Trophoblast cell (in vitro differentiated cells and primary cell): ENCODE measurements around the gene SREK1.

Experiments
- DNase-seq, 2 donors: peaks; one replicate each; pipeline ENCODE4 v3.0.0-alpha.2; 2016
- H2AFZ ChIP-seq: 2 replicates; pipeline ENCODE4 v1.6.1; 2013; ENCODE audit warnings: low read length, moderate library complexity, mild to moderate bottlenecking; ENCODE audit not compliant: insufficient read depth, poor library complexity
- H2AK5ac ChIP-seq: 2 replicates; pipeline ENCODE4 v1.6.1; 2013; ENCODE audit warnings: mild to moderate bottlenecking, low read length
- H2BK120ac ChIP-seq: 2 replicates; pipeline ENCODE4 v1.6.1; 2013; ENCODE audit warnings: low read length, mild to moderate bottlenecking, moderate library complexity; ENCODE audit not compliant: insufficient read depth, poor library complexity
- H2BK12ac ChIP-seq: 2 replicates; pipeline ENCODE4 v1.6.1; 2013; ENCODE audit warnings: mild to moderate bottlenecking, low read length, moderate library complexity
- H2BK5ac ChIP-seq: 2 replicates; pipeline ENCODE4 v1.6.1; 2013; ENCODE audit warnings: low read length, low read depth, moderate library complexity, mild to moderate bottlenecking; ENCODE audit not compliant: poor library complexity
- H3K14ac ChIP-seq: 2 replicates; pipeline ENCODE4 v1.6.1; 2013; ENCODE audit warnings: mild to moderate bottlenecking, low read length
- H3K18ac ChIP-seq: 2 replicates; pipeline ENCODE4 v1.6.1; 2013; ENCODE audit warnings: mild to moderate bottlenecking, low read length
- H3K23ac ChIP-seq: 2 replicates; pipeline ENCODE4 v1.6.1; 2013; ENCODE audit warnings: low read length
- H3K27ac ChIP-seq: 2 replicates; pipeline ENCODE4 v1.5.1; 2013; ENCODE audit warnings: low read depth, mild to moderate bottlenecking, inconsistent platforms, low read length, moderate library complexity
- H3K27me3 ChIP-seq: 2 replicates; pipeline ENCODE4 v1.6.1; 2013; ENCODE audit warnings: inconsistent platforms, mild to moderate bottlenecking, low read length, moderate library complexity; ENCODE audit not compliant: insufficient read depth
- H3K36me3 ChIP-seq, 2 experiments: 1 replicate in 1 of 2; 2 replicates in 1 of 2; pipeline ENCODE4 v1.6.1; 2013; ENCODE audit warnings: low read length in 2 of 2, mild to moderate bottlenecking in 2 of 2, moderate library complexity in 1 of 2; ENCODE audit not compliant: insufficient read depth in 2 of 2, control insufficient read depth in 1 of 2
- H3K4ac ChIP-seq: 2 replicates; pipeline ENCODE4 v1.6.1; 2013; ENCODE audit warnings: low read depth, mild to moderate bottlenecking, low read length, moderate library complexity
- H3K4me1 ChIP-seq, 2 experiments: 1 replicate in 1 of 2; 2 replicates in 1 of 2; pipeline ENCODE4 v1.6.1; 2013; ENCODE audit warnings: low read length in 2 of 2, mild to moderate bottlenecking in 2 of 2, moderate library complexity in 1 of 2; ENCODE audit not compliant: insufficient read depth in 2 of 2, control insufficient read depth in 1 of 2
- H3K4me2 ChIP-seq: 2 replicates; pipeline ENCODE4 v1.6.1; 2013; ENCODE audit warnings: inconsistent platforms, mild to moderate bottlenecking, low read length, moderate library complexity
- H3K4me3 ChIP-seq: 2 replicates; pipeline ENCODE4 v1.5.1; 2013; ENCODE audit warnings: mild to moderate bottlenecking, low read depth, low read length, inconsistent platforms
- H3K79me1 ChIP-seq: one replicate; pipeline ENCODE4 v1.6.1; 2013; ENCODE audit warnings: low read length
- H3K79me2 ChIP-seq: 2 replicates; pipeline ENCODE4 v1.6.1; 2013; ENCODE audit warnings: low read length, mild to moderate bottlenecking; ENCODE audit not compliant: control insufficient read depth, insufficient read depth, poor library complexity
- H3K9ac ChIP-seq: 2 replicates; pipeline ENCODE4 v1.6.1; 2013; ENCODE audit warnings: mild to moderate bottlenecking, low read length
- H3K9me3 ChIP-seq: 2 replicates; pipeline ENCODE4 v1.6.1; 2013; ENCODE audit warnings: low read depth, mild to moderate bottlenecking, control low read depth, inconsistent platforms, low read length; ENCODE audit not compliant: insufficient read depth
- H4K12ac ChIP-seq: 2 replicates; pipeline ENCODE4 v1.6.1; 2013; ENCODE audit warnings: low read depth, mild to moderate bottlenecking, low read length, moderate library complexity
- H4K8ac ChIP-seq: 2 replicates; pipeline ENCODE4 v1.6.1; 2013; ENCODE audit warnings: low read depth, mild to moderate bottlenecking, low read length, moderate library complexity
- H4K91ac ChIP-seq: one replicate; pipeline ENCODE4 v1.6.1; 2013; ENCODE audit warnings: low read depth, mild to moderate bottlenecking, low read length, moderate library complexity
- WGBS: extraction: QIAGEN DNeasy Blood & Tissue Kit; methylation state at CpG from one replicate; pipeline ENCODE4 v1.1.7; 2013; ENCODE audit warnings: missing lambda C conversion rate; ENCODE audit not compliant: insufficient read length, insufficient coverage; ENCODE audit errors: extremely low coverage; 5-methylcytosine and 5-hydroxymethylcytosine counted together

The SREK1 gene

DNA sequence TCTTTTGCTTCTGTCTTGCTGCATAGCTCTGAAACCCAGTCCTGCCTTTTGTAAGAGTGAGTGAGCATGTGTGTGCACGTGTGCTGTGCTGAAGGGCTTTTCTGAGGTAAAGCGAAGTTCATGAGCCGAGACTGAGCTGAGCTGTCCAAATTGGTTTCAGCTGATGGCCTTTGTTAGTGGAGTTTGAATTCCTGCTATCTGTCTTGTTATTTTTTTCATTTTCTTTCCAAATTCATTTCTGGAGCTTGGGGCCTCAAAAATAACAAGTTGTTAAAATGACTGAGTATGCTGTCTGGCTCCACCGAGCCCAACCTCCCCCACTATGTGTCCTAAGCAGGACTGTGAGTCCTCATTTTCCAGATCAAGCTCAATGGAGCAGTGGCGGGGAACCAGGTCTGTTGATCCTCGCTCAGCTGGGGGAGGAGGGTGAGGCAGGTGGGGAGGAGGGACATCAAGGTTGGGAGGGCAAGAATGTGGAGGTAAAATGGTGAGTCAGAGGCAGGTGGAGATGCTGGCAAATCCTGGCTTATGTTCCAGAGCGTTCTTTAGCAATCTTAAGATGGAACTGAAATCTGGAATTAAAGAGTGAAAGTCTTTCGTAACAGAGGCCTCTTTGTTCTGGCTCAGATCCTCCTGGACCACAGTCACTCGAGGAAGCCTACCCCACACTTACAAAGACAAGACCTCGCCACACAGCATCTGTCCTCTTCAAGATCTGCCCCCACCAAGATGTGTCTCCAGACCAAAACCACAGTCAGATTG is 63.9 kb downstream of the SREK1 start:
- no peak overlapping the region for H3K4me3 ChIP-seq
- no CpG with 5 or more reads among the region's 10 CpGs for WGBS
- H3K27me3 ChIP-seq: no peaks in the 10 kb centered on the region
- no peak overlapping the region for H2BK5ac ChIP-seq
- H4K12ac ChIP-seq: no peak overlapping the region
- H3K18ac ChIP-seq: no peak overlapping the region
- no peak overlapping the region for H4K8ac ChIP-seq
- H3K79me2 ChIP-seq: no peaks in the 10 kb centered on the region
- no peak overlapping the region for H2AK5ac ChIP-seq
- DNase-seq: peak; percentile 26 to 68
- peaks cover 4 to 14% of the 10 kb centered on the region in 2 experiments for H3K4me1 ChIP-seq
- H2BK12ac ChIP-seq: no peak overlapping the region
- H3K27ac ChIP-seq: no peak overlapping the region
- H3K23ac ChIP-seq: no peak overlapping the region
- no peak overlapping the region for H2BK120ac ChIP-seq
- H3K9ac ChIP-seq: no peak overlapping the region
- H3K9me3 ChIP-seq: no peaks in the 10 kb centered on the region
- no peaks in the 10 kb centered on the region for H3K79me1 ChIP-seq
- H3K4me2 ChIP-seq: no peak overlapping the region
- H3K4ac ChIP-seq: no peak overlapping the region
- H3K14ac ChIP-seq: no peak overlapping the region
- H2AFZ ChIP-seq: no peak overlapping the region
- H4K91ac ChIP-seq: no peak overlapping the region
- H3K36me3 ChIP-seq: no peaks in the 10 kb centered on the region

DNA sequence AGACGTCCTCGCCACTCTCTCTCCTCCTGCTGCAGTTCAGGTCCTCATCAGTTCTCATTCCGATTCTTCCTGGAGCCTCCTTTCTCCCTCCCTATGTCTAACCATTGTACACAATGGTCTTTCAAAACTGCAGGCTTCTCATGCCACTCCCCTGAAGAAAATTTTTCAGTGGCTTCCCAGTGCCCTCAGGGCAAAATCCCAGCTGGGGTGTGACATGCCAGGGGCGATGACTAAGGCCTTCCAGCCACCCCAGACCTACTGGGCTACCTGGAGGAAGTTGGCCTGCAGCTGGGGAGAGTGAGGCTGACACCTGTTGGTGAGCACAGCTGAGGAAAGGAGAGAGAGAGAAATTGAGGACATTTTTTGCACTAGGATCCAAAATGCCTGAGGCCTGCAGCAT is 65.2 kb downstream of the SREK1 start:
- Histone ChIP-seq H3K4me2 (no peak overlapping the region), H3K79me2 (no peaks in the 10 kb centered on the region), H3K36me3 (no peaks in the 10 kb centered on the region), H3K4me3 (no peak overlapping the region), H3K27me3 (no peaks in the 10 kb centered on the region), H3K14ac (no peak overlapping the region), H2BK120ac (no peak overlapping the region), H2BK5ac (no peak overlapping the region), H3K9me3 (no peaks in the 10 kb centered on the region), H2BK12ac (no peak overlapping the region), H2AK5ac (no peak overlapping the region), H2AFZ (no peak overlapping the region), H3K9ac (no peak overlapping the region), H3K18ac (no peak overlapping the region), H4K12ac (no peak overlapping the region), H4K91ac (no peak overlapping the region), H3K23ac (no peak overlapping the region), H4K8ac (no peak overlapping the region), H3K4ac (no peak overlapping the region), H3K27ac (no peak overlapping the region), H3K79me1 (no peaks in the 10 kb centered on the region), H3K4me1 (peaks cover 4 to 14% of the 10 kb centered on the region in 2 experiments)
- WGBS: no CpG with 5 or more reads among the region's 4 CpGs
- DNase-seq: peak; percentile 99 to 100

DNA sequence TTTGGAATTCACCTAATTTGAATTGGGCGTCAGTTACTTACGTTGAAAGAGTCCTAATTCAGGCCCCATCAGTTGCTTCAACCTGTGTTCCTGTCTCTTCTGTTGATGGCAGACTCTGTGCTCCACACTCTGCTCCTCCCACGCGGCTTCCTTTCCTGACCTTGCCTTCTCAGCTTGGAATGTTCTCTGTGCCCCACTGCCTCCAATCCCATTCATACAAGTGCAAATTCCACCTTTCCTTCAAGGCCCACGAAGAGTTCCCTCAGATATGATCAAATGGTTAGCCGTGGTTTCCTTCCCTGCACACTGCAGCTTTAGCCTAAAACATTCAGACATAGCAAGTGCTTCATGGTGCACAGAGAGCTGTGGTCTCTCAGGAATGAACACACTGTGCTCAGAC is 65.7 kb downstream of the SREK1 start:
- no peaks in the 10 kb centered on the region for H3K27me3 ChIP-seq
- H3K4me1 ChIP-seq: peaks cover 4 to 14% of the 10 kb centered on the region in 2 experiments
- no peak overlapping the region for H3K23ac ChIP-seq
- H4K91ac ChIP-seq: no peak overlapping the region
- H3K9ac ChIP-seq: no peak overlapping the region
- H4K8ac ChIP-seq: no peak overlapping the region
- no peak overlapping the region for H3K27ac ChIP-seq
- H2AFZ ChIP-seq: no peak overlapping the region
- H3K14ac ChIP-seq: no peak overlapping the region
- H2BK5ac ChIP-seq: no peak overlapping the region
- no peak overlapping the region for H4K12ac ChIP-seq
- H2BK12ac ChIP-seq: no peak overlapping the region
- no peaks in the 10 kb centered on the region for H3K79me2 ChIP-seq
- no peak overlapping the region for H2AK5ac ChIP-seq
- H3K4me2 ChIP-seq: no peak overlapping the region
- WGBS: no CpG with 5 or more reads among the region's 6 CpGs
- no peaks in the 10 kb centered on the region for H3K79me1 ChIP-seq
- H2BK120ac ChIP-seq: no peak overlapping the region
- no peak overlapping the region for H3K18ac ChIP-seq
- no peaks in the 10 kb centered on the region for H3K9me3 ChIP-seq
- H3K4ac ChIP-seq: no peak overlapping the region
- no peak overlapping the region for H3K4me3 ChIP-seq
- DNase-seq: no peak
- no peaks in the 10 kb centered on the region for H3K36me3 ChIP-seq

DNA sequence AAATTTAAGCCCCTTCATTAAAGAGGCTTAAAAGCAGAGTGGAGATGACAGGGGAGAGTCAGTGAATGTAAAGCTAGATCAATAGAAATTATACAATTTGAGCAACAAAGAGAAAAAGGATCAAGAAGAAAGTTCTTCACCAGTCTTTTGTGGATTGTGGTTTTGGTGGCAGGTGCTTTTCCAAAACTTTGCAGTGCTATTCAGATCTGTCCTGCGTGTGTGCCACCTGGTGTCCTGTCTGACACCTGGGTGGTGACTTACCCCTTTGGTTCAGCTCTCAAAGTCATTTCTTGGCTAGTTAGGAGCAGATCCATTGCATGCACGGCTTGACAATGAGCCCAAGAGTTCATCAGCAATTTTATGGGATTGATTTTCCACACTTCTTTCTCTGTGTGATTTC is 69.4 kb downstream of the SREK1 start:
- no peaks in the 10 kb centered on the region for H3K79me1 ChIP-seq
- no peak overlapping the region for H3K18ac ChIP-seq
- H3K36me3 ChIP-seq: no peaks in the 10 kb centered on the region
- no peak overlapping the region for H4K12ac ChIP-seq
- H2BK5ac ChIP-seq: no peak overlapping the region
- no peak overlapping the region for H2BK12ac ChIP-seq
- no peak overlapping the region for H2AK5ac ChIP-seq
- H3K9ac ChIP-seq: no peak overlapping the region
- WGBS: no CpG with 5 or more reads among the region's 2 CpGs
- H3K4ac ChIP-seq: no peak overlapping the region
- no peak overlapping the region for H4K91ac ChIP-seq
- no peak overlapping the region for H3K23ac ChIP-seq
- H4K8ac ChIP-seq: no peak overlapping the region
- peaks cover 4 to 11% of the 10 kb centered on the region in 2 experiments for H3K4me1 ChIP-seq
- H3K4me3 ChIP-seq: no peak overlapping the region
- H2AFZ ChIP-seq: no peak overlapping the region
- H2BK120ac ChIP-seq: no peak overlapping the region
- no peak for DNase-seq
- H3K14ac ChIP-seq: no peak overlapping the region
- no peak overlapping the region for H3K27ac ChIP-seq
- H3K79me2 ChIP-seq: no peaks in the 10 kb centered on the region
- H3K4me2 ChIP-seq: no peak overlapping the region
- H3K27me3 ChIP-seq: no peaks in the 10 kb centered on the region
- H3K9me3 ChIP-seq: no peaks in the 10 kb centered on the region
